HL-60 (cell line): ENCODE measurements around the gene TUBGCP6.

Experiments
- DNase-seq, 2 experiments: peaks; one replicate each; pipeline ENCODE4 v3.0.0-alpha.2; 2010 to 2020; ENCODE audit warnings: low read depth in 1 of 2, low spot score in 1 of 2
- H3K27ac ChIP-seq: fragments of 250-450 bp; sonication (Bioruptor Pico); replicated peaks from 2 replicates; pipeline ENCODE4 v1.5.1; 2020; ENCODE audit warnings: mild to moderate bottlenecking, moderate library complexity
- H3K27me3 ChIP-seq: fragments of 250-450 bp; sonication (Bioruptor Pico); 2 replicates; pipeline ENCODE4 v1.5.1; 2021; ENCODE audit warnings: mild to moderate bottlenecking, moderate library complexity; ENCODE audit not compliant: insufficient read depth, poor library complexity, severe bottlenecking
- H3K4me3 ChIP-seq: replicated peaks from 2 replicates; pipeline ENCODE4 v1.5.1; 2011; ENCODE audit warnings: mild to moderate bottlenecking, control low read depth, low read length; ENCODE audit not compliant: insufficient read depth
- GABPA ChIP-seq: IDR thresholded peaks from 2 replicates; pipeline ENCODE4 v1.6.1; 2012; ENCODE audit warnings: low read depth
- POLR2AphosphoS5 ChIP-seq: IDR thresholded peaks from 2 replicates; pipeline ENCODE4 v1.6.1; 2012; ENCODE audit warnings: low read depth
- SPI1 ChIP-seq: IDR thresholded peaks from 2 replicates; pipeline ENCODE4 v1.6.1; 2012; ENCODE audit warnings: low read depth, mild to moderate bottlenecking, borderline replicate concordance
- TF ChIP-seq, protein P1 (sequence below): IDR thresholded peaks from one replicate; pipeline ENCODE4 v1.5.1; 2011; ENCODE audit warnings: low read length, control low read depth, inconsistent platforms; ENCODE audit not compliant: insufficient read depth
- TF ChIP-seq, protein P2 (sequence below): IDR thresholded peaks from 2 replicates; pipeline ENCODE4 v1.6.1; 2012; ENCODE audit warnings: low read depth; ENCODE audit not compliant: insufficient replicate concordance

The TUBGCP6 gene

GRCh38 chr22:50259302-50259701 is 14.5 kb upstream of the TUBGCP6 start:
- Histone ChIP-seq H3K27ac (no peak overlapping the region), H3K4me3 (no peak overlapping the region), H3K27me3 (no peaks in the 10 kb centered on the region)
- TF ChIP-seq POLR2AphosphoS5 = no peak
- TF ChIP-seq, protein P1, sequence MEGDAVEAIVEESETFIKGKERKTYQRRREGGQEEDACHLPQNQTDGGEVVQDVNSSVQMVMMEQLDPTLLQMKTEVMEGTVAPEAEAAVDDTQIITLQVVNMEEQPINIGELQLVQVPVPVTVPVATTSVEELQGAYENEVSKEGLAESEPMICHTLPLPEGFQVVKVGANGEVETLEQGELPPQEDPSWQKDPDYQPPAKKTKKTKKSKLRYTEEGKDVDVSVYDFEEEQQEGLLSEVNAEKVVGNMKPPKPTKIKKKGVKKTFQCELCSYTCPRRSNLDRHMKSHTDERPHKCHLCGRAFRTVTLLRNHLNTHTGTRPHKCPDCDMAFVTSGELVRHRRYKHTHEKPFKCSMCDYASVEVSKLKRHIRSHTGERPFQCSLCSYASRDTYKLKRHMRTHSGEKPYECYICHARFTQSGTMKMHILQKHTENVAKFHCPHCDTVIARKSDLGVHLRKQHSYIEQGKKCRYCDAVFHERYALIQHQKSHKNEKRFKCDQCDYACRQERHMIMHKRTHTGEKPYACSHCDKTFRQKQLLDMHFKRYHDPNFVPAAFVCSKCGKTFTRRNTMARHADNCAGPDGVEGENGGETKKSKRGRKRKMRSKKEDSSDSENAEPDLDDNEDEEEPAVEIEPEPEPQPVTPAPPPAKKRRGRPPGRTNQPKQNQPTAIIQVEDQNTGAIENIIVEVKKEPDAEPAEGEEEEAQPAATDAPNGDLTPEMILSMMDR = no peak
- TF ChIP-seq SPI1 = no peak
- TF ChIP-seq, protein P2, sequence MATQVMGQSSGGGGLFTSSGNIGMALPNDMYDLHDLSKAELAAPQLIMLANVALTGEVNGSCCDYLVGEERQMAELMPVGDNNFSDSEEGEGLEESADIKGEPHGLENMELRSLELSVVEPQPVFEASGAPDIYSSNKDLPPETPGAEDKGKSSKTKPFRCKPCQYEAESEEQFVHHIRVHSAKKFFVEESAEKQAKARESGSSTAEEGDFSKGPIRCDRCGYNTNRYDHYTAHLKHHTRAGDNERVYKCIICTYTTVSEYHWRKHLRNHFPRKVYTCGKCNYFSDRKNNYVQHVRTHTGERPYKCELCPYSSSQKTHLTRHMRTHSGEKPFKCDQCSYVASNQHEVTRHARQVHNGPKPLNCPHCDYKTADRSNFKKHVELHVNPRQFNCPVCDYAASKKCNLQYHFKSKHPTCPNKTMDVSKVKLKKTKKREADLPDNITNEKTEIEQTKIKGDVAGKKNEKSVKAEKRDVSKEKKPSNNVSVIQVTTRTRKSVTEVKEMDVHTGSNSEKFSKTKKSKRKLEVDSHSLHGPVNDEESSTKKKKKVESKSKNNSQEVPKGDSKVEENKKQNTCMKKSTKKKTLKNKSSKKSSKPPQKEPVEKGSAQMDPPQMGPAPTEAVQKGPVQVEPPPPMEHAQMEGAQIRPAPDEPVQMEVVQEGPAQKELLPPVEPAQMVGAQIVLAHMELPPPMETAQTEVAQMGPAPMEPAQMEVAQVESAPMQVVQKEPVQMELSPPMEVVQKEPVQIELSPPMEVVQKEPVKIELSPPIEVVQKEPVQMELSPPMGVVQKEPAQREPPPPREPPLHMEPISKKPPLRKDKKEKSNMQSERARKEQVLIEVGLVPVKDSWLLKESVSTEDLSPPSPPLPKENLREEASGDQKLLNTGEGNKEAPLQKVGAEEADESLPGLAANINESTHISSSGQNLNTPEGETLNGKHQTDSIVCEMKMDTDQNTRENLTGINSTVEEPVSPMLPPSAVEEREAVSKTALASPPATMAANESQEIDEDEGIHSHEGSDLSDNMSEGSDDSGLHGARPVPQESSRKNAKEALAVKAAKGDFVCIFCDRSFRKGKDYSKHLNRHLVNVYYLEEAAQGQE = no peak
- TF ChIP-seq GABPA = no peak
- no peak for DNase-seq

GRCh38 chr22:50258361-50259292 is 13.8 kb upstream of the TUBGCP6 start:
- Histone ChIP-seq H3K27me3 (no peaks in the 10 kb centered on the region), H3K4me3 (no peak overlapping the region), H3K27ac (no peak overlapping the region)
- TF ChIP-seq, protein P1 = no peak
- TF ChIP-seq POLR2AphosphoS5 = no peak
- TF ChIP-seq SPI1 = no peak
- TF ChIP-seq, protein P2 = no peak
- TF ChIP-seq GABPA = no peak
- no peak for DNase-seq

GRCh38 chr22:50257451-50258360 is 12.9 kb upstream of the TUBGCP6 start:
- H3K4me3 ChIP-seq = no peak overlapping the region
- no peaks in the 10 kb centered on the region for H3K27me3 ChIP-seq
- DNase-seq = no peak
- no peak for TF ChIP-seq SPI1
- TF ChIP-seq GABPA = no peak
- TF ChIP-seq, protein P1 = no peak
- TF ChIP-seq, protein P2 = no peak
- H3K27ac ChIP-seq = no peak overlapping the region
